LNCaP clone FGC (cell line): ENCODE data around the gene LCMT2.

Experiments
- DNase-seq: peaks from one replicate; pipeline ENCODE4 v3.0.0-alpha.2; 2011; ENCODE audit warnings: low read depth
- H3K4me3 ChIP-seq: 2 replicates; pipeline ENCODE4 v1.5.1; 2011; ENCODE audit warnings: mild to moderate bottlenecking, low read depth, low read length, control low read depth
- CTCF ChIP-seq: IDR thresholded peaks from 2 replicates; pipeline ENCODE4 v1.5.1; 2012; ENCODE audit warnings: mild to moderate bottlenecking; ENCODE audit not compliant: control insufficient read depth, insufficient read depth; ENCODE audit errors: extremely low read depth

LCMT2 gene

GRCh38 chr15:43280996-43281395, 49.4 kb downstream of the LCMT2 start:
- no peak for TF ChIP-seq CTCF
- no peak overlapping the region for H3K4me3 ChIP-seq
- DNase-seq = no peak

- H3K4me3 ChIP-seq = no peak overlapping the region
- TF ChIP-seq CTCF = no peak
- DNase-seq = no peak
Measured at GRCh38 chr15:43279496-43279895, 50.9 kb downstream of the LCMT2 start.

GRCh38 chr15:43278869-43279268, 51.5 kb downstream of the LCMT2 start:
- DNase-seq = no peak
- no peak overlapping the region for H3K4me3 ChIP-seq
- no peak for TF ChIP-seq CTCF

- DNase-seq = no peak
Measured at GRCh38 chr15:43277901-43278300, 52.5 kb downstream of the LCMT2 start.

GRCh38 chr15:43277231-43277823, 53.0 kb downstream of the LCMT2 start:
- no peak for DNase-seq
- TF ChIP-seq CTCF = no peak

More at GRCh38 chr15:43277901-43278300, 52.5 kb downstream of the LCMT2 start:
- H3K4me3 ChIP-seq = no peak overlapping the region
- no peak for TF ChIP-seq CTCF

GRCh38 chr15:43276563-43277200, 53.7 kb downstream of the LCMT2 start:
- no peak overlapping the region for H3K4me3 ChIP-seq
- TF ChIP-seq CTCF = no peak
- DNase-seq = no peak

More at GRCh38 chr15:43277231-43277823, 53.0 kb downstream of the LCMT2 start:
- H3K4me3 ChIP-seq = no peak overlapping the region
